ENCODE data around the gene RABGAP1.

Gene RABGAP1

DNA sequence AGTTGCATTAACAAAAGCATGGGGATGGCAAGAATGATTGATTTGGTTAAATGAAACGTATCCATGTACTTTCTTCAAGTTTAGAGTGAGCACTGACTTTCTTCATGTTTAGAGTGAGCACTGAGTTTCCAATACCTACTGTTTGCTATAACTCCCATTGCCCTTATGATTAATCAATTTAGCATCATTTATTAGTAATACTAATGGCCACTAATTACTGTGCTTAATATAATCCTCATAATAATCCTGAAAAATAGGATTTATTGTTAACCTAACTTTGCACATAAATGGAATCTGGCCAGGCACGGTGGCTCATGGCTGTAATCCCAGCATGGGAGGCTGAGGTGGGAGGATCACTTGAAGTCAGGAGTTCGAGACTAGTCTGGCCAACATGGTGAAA, 70.6 kb downstream of the RABGAP1 start:
- DNase-seq: no peak

DNA sequence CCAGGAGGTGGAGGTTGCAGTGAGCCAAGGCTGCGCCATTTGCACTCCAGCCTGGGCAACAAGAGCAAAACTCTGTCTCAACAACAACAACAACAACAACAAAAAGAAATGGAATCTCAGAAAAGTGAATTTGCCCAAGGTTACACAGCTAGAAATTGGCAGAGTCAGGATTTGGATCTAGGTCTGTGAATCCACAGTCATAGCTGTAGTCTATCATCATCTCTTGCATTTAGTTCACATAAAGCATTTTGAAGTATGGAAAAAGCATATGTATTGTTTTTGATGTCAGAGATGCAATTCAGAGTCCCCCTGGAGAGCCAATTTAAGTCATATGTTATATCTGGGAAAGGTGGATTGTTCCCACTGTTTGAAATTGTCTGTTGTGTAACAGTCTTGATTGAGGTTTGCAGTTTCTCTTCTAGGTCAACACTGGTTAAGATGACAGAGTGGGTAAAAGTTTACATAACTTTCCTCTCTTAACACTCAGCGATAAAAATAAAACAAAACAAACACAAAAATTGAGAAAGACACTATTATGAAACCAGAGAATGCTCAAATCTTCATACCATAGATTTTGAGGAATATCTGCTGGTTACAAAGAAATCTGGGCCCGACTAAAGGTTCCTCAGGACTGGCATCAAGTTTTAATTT, 71.2 kb downstream of the RABGAP1 start:
- DNase-seq: no peak

DNA sequence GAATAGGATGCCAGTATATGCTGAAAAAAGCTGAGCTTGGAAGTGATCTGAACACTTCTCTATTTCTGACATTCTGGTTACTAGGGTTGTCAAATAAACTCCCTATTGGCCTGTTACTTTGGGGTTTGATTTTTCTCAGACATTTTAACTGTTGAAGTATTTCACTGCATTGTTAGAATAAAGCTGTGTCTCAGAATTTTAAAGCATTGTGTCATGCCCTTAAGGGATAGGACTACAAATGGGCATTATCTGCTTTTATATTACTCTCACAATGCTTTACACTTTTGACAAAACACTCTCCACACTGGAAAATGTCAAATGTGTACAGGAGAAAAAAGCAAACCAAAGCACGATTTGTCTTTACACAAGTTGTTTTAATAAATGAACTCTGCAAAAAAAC, 75.8 kb downstream of the RABGAP1 start:
- DNase-seq: no peak

DNA sequence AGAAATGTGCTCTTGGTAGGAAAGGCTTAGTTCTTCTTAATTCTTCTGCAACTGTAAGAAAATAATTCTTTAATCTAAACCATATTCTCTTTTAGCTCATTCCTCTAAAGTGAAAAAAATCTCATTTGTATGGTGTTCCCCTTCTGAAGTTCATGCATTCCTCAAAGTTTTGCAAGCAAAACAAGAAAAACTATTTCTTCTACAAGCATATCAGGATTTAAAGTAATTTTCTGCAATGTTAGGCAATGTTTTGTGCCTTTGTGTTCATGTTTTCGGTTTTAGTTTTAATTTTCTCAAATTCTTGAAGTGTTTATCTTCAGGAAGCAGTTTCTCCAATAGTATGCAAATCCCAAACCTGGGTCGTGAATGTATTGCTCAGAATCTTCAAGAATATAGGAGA, 80.0 kb downstream of the RABGAP1 start:
- DNase-seq: no peak

DNA sequence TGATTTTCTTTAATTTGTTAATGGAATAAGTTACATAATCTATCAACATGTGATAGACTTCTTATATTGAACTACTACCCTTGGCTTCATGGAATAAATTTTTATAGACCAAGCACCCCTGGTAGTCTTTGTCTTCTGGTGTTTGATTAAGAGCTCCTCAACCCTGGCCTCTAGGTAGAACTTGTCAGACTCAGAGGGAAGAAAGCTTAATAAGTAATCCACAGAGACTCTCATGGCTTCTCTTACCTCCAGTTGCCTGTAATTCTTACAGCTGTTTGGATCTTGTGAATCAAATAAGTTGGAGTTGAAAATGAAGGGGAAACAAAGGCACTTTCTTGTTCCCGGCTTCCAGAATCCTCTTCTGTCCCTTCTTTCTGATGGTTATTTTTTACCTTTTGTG, 85.6 kb downstream of the RABGAP1 start:
- no peak for DNase-seq

DNA sequence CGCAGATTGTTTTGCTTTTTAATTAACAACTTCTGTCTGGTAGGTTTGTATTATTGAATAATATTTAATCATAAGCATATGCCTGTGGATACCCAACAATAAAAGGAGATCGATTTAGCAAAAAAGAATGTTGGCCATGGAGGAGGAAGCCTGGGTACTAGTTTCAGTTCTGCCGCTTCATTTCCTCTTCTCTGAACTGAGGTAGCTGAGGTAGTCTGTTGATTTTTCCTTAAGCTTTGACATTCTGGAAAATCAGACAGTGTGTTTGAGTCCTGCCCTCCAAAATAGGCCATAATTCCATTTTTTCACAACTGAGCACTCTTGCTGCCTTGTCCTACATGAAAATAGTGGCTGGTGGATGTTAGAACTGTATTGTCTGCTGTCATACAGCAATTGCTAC, 86.7 kb downstream of the RABGAP1 start:
- DNase-seq: no peak

DNA sequence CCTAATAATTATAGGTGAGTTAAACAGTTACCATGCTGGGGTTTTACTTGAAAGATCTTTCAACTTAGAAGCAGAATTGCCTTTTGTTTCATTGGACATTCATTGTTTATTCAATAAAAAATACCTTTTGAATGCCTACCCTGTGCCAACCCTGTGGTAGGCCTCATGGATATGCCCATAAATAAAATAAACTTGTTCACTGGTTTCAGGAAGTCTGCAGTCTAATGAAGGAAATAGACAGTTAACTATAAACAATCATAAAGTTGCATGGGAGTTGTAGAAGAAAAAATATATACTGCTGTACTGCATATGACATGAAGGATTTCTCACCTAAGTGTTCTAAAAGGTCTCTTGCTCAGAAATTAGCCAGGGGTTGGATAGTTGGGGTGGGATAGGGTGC, 87.3 kb downstream of the RABGAP1 start:
- DNase-seq: no peak

DNA sequence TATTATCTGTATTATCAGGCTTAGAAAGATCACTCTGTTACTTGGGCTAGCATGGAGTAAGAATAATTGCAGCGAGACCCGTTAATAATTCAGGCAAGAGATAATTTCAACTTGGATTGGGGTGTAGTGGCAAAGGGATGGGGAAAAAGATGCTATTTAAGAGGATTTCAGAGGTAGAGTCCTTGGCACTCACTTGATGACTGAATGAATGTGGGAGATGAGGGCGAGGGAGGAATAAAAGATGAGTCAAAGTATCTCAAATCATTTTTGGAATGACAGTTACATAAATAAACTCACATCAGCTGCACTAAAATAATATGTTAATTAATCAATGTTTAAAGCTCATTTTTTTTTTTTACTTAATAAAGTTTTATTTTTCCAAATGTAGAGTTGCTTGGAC, 88.2 kb downstream of the RABGAP1 start:
- DNase-seq: no peak

DNA sequence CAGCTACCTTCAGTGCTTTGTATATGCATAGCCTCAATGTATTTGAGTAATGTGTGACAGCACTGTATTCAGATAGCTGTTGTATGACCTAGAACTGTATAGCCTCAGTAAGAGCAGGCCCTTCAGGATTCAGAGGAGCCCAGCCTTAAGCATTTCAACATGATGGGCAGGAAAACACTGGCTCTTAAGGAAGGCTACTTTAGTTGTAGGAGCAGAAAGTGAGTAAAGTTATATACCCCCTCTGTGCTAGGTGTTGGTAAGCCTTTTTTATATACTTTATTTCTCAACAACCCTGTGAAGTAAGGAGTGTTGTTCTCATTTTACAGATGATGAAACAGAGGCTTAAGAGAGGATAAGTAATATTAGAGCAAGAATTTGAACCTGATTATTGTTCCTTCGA, 91.1 kb downstream of the RABGAP1 start:
- DNase-seq: no peak

DNA sequence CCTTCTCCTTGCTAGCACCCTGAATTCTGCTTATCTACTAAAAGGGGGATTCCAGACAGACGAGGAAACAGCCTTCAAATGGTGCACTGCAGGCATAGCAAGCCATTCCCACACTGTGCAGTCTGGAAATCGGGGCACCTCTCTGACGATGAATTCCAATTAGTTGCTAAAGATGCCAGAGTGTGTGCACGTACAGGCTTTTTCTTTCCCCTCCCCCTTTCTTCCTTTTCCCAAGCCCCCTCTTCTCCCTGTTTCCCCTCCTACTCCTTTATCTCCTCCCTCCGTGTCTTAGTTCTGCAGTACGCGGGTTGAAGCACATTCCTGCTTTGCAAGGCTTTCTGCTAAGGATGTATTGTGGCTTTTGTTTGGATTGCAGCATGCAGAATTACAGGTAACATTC, 92.5 kb downstream of the RABGAP1 start, which contains the start of gene GPR21:
GPR21 (plus strand) TSS at position 316 of the 400 bp plus-strand sequence. CDS start 900 bp downstream, outside the sequence.
- no peak for DNase-seq

DNA sequence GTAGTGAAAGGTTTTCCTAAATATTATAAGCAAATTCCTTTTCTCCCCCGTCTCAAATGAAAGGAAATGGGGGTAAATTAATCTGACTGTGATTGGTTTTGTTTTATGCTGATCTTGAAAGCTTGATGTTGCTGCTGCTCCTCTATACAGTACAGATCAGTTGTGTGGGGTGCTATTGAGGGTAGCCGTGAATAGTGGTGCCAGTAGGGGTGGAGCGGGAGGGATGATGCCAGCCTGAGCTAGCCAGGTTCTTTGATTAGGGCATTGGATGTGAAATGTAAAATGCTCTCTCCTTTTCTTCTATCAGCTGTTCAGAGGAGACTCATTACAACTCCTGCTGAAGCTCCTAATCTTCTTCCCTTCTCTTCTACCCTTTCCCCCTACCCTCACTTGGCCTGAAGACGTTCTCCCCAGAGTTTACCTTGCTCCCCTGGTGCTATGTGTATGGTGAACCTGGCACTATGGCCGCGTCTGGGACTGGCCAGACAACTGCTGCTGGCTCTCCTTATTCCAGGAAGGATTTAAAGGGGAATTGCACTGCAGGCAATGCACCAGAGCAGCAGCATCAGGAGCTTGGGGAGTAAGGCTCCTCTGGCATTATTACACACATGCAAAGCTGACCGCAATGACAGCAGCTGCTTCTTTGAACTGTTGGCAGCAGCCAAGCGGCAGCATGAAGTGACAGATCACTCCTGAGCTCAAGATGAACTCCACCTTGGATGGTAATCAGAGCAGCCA, 93.2 kb downstream of the RABGAP1 start:
- no peak for DNase-seq

DNA sequence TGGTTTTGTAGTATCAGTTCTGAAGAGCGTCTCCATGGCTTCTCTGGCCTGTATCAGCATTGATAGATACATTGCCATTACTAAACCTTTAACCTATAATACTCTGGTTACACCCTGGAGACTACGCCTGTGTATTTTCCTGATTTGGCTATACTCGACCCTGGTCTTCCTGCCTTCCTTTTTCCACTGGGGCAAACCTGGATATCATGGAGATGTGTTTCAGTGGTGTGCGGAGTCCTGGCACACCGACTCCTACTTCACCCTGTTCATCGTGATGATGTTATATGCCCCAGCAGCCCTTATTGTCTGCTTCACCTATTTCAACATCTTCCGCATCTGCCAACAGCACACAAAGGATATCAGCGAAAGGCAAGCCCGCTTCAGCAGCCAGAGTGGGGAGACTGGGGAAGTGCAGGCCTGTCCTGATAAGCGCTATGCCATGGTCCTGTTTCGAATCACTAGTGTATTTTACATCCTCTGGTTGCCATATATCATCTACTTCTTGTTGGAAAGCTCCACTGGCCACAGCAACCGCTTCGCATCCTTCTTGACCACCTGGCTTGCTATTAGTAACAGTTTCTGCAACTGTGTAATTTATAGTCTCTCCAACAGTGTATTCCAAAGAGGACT, 94.2 kb downstream of the RABGAP1 start:
- no peak for DNase-seq

DNA sequence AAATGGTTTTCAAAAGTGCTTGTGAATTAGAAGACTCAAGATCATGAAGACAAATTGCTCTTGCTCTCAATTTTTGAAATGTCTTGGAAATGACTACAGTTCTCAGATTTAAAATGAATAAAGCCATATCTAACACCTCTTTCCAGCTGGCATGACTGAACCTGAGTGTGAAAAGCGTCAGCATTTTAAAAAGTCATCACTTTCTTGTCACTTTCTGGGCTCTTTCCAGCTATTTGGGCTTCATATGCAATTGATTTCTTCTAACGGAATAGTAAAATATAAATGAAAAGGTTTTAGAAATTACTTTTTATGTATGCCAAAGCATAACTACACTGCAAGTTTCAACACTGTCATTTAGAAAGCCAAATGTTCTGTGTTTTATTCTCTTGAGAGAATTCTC, 95.0 kb downstream of the RABGAP1 start:
- no peak for DNase-seq

DNA sequence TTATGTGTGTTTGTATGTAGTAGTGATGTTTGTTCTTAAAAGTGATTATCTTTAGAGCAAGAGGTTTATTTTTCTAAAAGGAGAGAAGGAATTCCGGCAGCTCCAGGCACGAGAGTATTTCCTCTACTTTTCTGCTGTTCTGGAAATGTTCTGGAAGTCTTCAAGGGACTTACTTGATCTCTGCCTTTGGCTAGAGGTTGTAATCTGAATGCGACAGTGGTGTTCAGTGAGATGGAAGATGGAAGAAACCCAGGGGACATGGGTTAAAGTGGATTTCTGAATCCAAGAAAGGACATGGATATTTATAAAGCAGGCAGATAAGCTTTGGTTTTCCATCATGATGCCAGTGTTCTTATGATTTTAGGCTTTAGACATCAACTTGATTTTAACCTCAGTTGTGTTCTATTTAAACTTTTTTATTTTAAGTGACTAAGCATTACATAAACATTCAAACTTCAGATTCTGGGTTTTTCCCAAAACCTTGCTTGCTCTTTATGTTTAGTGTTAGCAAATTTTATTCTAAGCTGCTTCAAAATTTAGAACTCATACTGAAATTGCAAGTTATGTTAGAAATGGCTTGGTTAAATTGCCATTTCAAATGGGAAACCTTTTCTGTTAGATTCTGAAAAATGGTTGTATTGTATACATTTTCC, 96.2 kb downstream of the RABGAP1 start:
- no peak for DNase-seq

DNA sequence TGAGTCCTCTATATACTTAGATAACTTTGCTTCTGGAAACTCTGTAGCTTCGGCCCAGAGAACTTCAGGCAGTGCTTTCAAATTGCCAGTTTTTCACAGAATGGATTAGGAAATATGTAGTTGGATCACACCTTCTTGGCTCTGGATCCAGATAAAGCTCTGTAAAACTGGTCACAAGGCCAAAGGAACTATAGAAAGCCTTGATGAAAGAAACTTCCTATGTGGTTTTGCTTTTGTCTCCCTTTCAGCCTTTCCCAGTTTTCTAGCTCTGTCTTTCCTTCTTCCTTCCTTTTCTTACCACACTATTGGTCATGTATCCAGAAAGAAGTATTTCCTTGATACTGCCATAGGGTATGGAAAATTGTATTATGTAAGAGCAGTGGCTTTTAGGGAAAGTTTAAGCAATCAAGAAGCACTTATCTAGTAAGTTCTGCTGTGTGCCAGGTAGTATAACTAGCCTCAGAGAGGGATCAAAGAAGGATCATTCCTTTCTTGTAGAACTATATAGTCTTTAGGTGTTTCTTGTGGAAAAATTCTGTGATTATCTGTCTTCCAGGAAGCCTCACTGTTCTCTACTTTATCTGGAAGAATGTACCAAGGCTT, 98.9 kb downstream of the RABGAP1 start:
- no peak for DNase-seq

DNA sequence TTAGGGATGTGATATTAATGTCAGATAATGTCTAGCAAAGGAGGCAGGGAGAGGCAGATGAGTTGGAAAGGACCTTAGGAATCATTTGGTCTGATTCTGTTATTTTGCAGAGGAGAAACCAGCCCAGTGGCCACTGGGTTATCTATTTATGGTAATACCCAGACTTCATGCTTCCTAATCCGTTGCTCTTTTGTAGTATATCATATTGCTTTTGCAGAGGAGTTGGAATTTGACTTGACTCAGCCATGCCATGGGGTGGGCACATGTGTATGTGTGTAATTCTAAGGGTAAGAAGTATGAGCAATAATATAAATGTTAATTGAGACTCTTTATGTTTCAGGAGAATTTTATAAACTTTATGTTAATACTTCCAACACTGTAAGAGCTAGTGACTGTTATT, 100.0 kb downstream of the RABGAP1 start:
- DNase-seq: no peak

DNA sequence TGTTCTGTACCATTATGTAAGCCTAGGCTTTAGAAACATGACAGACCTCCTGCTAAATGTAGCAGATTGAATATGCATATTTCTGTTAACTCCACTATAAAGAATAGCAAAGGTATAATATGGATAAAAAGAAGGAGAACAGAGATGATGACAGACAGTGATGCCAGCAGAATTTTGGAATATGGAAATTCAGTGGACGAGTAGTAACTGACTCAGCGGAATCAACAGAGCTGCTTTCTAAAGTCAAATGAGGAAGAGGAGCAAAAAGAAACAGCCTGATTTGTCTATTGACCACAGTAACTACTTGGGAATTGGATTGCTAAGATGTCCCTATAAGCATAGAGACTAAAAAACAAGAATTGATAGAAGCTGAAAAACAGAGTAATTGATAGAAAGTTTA, 100.7 kb downstream of the RABGAP1 start:
- no peak for DNase-seq

DNA sequence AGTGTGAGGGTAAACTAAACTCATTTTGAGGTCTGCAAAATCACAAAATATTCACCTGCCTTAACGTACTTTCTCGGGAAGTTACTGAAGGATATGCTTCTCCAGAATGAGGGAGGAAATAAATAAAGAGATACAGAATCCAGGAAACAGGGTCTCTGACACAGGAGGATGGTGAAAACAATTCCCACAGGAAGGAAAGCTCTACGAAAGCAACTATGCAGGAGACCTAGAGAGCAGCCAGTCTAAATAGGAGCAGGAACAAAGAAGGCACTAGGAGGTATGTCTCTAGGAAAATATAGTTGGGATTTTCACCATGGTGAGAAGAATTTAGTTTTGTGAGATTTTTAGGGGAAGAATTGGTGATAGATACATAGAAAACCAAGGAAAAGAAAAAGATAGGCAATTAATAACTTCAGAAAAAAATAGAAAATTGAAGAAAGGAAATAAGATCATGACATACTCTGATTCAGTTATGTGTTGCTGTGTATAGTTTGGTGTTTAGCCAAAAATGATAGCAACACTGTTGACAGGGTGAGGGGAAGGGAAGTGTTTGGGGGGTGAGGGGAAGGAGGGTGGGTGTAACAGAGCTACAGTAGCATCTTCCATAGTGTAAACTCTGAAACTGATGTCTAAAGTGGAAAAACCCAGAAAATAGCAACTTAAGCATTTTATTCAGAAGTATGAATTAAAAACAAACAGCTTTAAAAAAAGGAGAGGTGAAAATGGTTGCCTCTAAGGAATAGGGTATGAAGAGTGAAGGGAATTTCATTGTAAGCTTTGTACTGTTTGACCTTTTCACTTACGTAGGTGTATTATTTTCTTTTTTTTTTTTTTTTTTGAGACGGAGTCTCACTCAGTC, 102.5 kb downstream of the RABGAP1 start:
- no peak for DNase-seq

DNA sequence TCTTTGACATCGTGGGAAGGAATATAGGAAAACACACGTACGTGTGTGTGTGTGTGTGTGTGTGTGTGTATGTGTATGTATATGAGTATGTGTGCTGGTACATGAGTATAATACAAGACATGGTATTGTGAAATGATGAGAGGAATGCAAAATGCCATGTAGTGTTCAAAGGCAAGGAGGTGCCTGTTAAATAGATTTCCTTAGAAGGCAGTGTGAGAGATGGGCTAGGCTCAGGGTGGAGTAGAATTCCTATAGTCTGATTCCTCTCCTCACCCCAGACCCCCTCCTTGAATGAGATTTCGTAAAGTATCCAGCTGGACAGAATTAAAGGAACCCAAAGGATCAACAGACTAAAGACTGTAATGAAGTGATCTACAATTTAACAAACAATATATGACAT, 103.8 kb downstream of the RABGAP1 start:
- no peak for DNase-seq

DNA sequence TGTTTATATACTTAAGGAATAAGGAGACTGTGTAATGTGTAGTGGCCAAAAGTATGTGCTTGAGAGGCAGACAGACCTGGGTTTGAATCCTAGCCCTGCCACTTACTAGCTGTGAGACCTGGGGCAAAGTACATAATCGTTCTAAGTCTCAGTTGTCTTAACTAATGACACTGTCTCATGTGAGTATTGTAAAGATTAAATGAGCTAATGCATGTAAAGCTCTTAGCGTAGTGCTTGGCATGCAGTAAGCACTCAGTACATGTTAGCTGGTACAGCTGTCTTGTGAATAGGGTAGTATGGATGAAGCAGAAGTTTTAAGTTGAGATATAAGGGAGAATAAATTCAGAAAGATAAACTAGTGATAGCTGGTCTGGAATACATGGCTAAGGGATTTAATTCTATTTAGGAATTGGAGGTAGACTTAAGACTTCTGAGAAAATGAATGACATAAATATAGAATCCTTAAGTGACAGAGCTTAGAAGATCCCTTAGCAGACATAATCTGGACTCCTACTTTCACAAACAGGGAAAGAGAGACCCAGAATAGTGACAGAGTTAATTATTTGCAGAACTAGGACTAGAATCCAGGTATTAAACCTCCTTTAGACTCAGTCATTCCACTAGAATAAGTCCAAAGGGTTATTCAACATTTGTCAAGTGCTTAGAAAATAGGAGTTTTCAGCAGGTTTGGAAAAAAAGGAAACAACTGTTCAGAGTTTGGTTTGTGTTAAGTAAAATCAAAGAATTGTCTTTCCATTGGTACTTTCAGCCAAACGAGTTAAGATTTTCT, 105.8 kb downstream of the RABGAP1 start:
- DNase-seq: no peak

DNA sequence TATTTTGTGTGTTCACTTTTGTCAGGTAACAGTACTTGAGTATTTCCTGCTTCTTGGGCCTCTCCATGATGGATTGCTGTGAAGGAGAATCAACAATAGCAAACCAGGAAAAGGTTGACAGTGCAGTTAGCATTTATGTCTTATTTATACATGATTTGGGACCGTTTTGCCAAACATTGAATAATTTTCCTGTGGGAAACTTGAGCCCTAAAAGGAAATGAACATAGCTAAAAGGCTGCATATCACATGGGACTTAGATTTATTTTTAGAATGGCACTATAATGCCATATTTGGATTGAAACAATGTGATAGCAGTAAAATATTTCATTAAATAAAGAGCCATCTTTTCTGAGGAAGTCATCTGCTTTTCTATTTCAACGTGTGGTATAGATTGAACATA, 107.9 kb downstream of the RABGAP1 start:
- no peak for DNase-seq

All from stimulated activated CD4-positive, alpha-beta T cell treated with anti-CD3 and anti-CD28 coated beads, Interleukin-1b, Interleukin-23, amount 100 ng/mL, for 48 hours (primary cell).